HG02678 (cell line): ENCODE measurements around the gene PPP1R13L.
"Not testable (repeated sequence)": the region's sequence is repeated elsewhere in the genome, so short reads cannot be mapped to it uniquely, and the experiment has no call there.

Experiments used
- ATAC-seq: cut with Tn5 transposase; IDR thresholded peaks from one replicate; pipeline ENCODE4 v1.9.1; 2021; ENCODE audit warnings: mild to moderate bottlenecking, moderate library complexity; ENCODE audit not compliant: unreplicated experiment

The PPP1R13L gene

GRCh38 chr19:45349126-45349415 is 55.8 kb downstream of the PPP1R13L start:
- no peak for ATAC-seq

- no peak for ATAC-seq
These were observed 56.3 kb downstream of the PPP1R13L start for GRCh38 chr19:45348367-45349125.

GRCh38 chr19:45347570-45348366 is 57.1 kb downstream of the PPP1R13L start:
- no peak for ATAC-seq

GRCh38 chr19:45346449-45346848 is 58.4 kb downstream of the PPP1R13L start:
- ATAC-seq = no peak

GRCh38 chr19:45345506-45345860 is 59.4 kb downstream of the PPP1R13L start:
- no peak for ATAC-seq

GRCh38 chr19:45344621-45345505 is 60.0 kb downstream of the PPP1R13L start:
- ATAC-seq = no peak

- no peak for ATAC-seq
These were observed 62.0 kb downstream of the PPP1R13L start for GRCh38 chr19:45342911-45343310.

GRCh38 chr19:45340899-45341453 is 63.9 kb downstream of the PPP1R13L start:
- ATAC-seq = no peak

- no peak for ATAC-seq
These were observed 64.5 kb downstream of the PPP1R13L start, which contains the start of gene KLC3 for GRCh38 chr19:45340232-45340898. Gene KLC3 (plus strand): TSS chr19:45340750. CDS start chr19:45345542, 4,792 bp downstream.

GRCh38 chr19:45339629-45340028 is 65.2 kb downstream of the PPP1R13L start:
- no peak for ATAC-seq

- ATAC-seq = no peak
These were observed 68.1 kb downstream of the PPP1R13L start for GRCh38 chr19:45336696-45337251.

GRCh38 chr19:45334881-45335280 is 70.0 kb downstream of the PPP1R13L start:
- ATAC-seq = not testable (repeated sequence)

GRCh38 chr19:45333609-45334303 is 71.1 kb downstream of the PPP1R13L start:
- ATAC-seq = no peak

GRCh38 chr19:45331411-45331810 is 73.5 kb downstream of the PPP1R13L start:
- no peak for ATAC-seq
